ENCODE measurements around the gene LNP1. TPM values are rescaled to one million over a fixed set of nuclear protein-coding genes. Genes with fewer than 3 reads are reported as not detected.

LNP1 gene
- total and polyA plus RNA-seq, 9 of the 15 experiments (the other 6 are each of a cell fraction or from before 2014, with no cell fraction given), result 1.9 to 5.2 (median 4.5) TPM

DNA sequence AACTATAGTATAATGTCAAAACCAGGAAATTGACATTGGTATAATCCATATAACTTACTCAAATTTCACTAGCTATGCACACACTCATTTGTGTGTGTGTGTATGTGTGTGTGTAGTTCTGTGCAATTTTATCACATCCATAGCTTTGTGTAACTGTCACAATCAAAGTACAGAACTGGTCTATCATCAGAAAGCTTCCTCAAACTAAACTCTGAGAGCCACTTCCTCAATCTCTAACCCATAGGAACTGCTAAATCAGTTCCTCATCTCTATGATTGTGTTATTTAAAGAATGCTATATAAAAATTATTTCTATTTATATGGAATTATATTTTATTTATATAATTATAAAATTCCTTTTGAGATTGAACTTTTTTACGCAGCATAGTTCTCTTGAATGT is 18.1 kb downstream of the LNP1 start:
- Histone ChIP-seq H3K9ac (ENCODE audit: insufficient read depth in 1 of 2, low read depth in 2 of 2, low read length in 2 of 2) (no peak overlapping the region), H3K36me3 (ENCODE audit: control insufficient read depth, insufficient read depth, low read length) (no peaks in the 10 kb centered on the region), H3K9me3 (replicated peaks; ENCODE audit: control insufficient read depth, insufficient read depth, low read depth, low read length) (no peaks in the 10 kb centered on the region), H3K27me3 (ENCODE audit: control insufficient read depth in 2 of 2, insufficient read depth in 2 of 2, low read length in 2 of 2) (no peaks in the 10 kb centered on the region), H3K9me1 (ENCODE audit: control insufficient read depth, insufficient read depth, low read length) (no peaks in the 10 kb centered on the region), H3K4me2 (ENCODE audit: insufficient read depth, low read length) (no peak overlapping the region), H3K27ac (ENCODE audit: extremely low read depth, low read depth, low read length) (no peak overlapping the region), H3K79me2 (ENCODE audit: control insufficient read depth, insufficient read depth, low read length) (no peaks in the 10 kb centered on the region), H2AFZ (ENCODE audit: low read depth, low read length) (no peak overlapping the region), H3K4me3 (no peak overlapping the region), H4K20me1 (replicated peaks; ENCODE audit: control insufficient read depth, insufficient read depth, low read length) (no peaks in the 10 kb centered on the region), H3K4me1 (replicated peaks in 1 of 2; ENCODE audit: control insufficient read depth in 2 of 2, insufficient read depth in 2 of 2, low read length in 2 of 2) (peaks cover 0 to 3% of the 10 kb centered on the region in 2 experiments; a peak in 3 of 5 replicates)
- in situ Hi-C loops (cut with MboI), result no loop called here
- ChIA-PET POLR2A (interaction anchor here (1.1 kb wide), 1 partner anchor 14 kb away, joined by 5 read pairs; no protein-coding TSS in a partner anchor), CTCF (ENCODE audit: low intra/inter-chr PET ratio) (no interaction called here)
- 100% methylated on average over 1 of the region's 1 CpG for WGBS (ENCODE audit: insufficient coverage, low coverage, missing lambda C conversion rate)
- no peak for FAIRE-seq
- no peak for DNase-seq (ENCODE audit: extremely low read depth in 1 of 4, low spot score in 3 of 4)
- intact Hi-C loops (cut with micrococcal nuclease), result no loop called here
- TF ChIP-seq CCAR2 (IDR thresholded peaks at IDR 0.05; ENCODE audit: low read depth, low read length), result no peak
- no peak for TF ChIP-seq ETV1 (tag; conservative IDR thresholded peaks at IDR 0.05; ENCODE audit: low read depth)
- TF ChIP-seq SPI1 (IDR thresholded peaks at IDR 0.05; ENCODE audit: borderline replicate concordance, low read depth, low read length), result peak; percentile 62; the same call in 1 of the 2 replicates
- no peak for TF ChIP-seq SIN3B (IDR thresholded peaks at IDR 0.05; ENCODE audit: low read depth)
- TF ChIP-seq ARID2 (IDR thresholded peaks at IDR 0.05), result no peak
- ATAC-seq, result no peak
- no TSS peak for BruUV-seq (replicated peaks)

DNA sequence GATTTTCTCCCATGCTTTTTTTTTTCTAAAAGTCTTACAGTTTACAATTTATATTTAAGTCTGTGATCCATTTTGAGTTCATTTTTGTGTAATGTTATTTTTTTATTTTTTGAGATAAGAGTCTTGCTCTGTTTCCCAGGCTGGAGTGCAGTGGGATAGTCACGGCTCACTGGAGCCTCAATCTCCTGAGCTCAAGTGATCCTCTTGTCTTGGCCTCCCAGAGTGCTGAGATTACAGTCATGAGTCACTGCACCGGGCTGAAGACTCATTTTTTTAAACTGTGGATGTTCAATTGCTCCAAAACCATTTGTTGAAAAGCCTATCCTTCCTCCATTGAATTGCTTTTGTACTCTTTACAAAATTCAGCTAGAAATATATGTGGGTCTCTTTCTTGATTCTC is 19.5 kb downstream of the LNP1 start:
- no peak overlapping the region for H3K27ac ChIP-seq (ENCODE audit: extremely low read depth, low read depth, low read length)
- POLR2A ChIA-PET, result no interaction called here
- H4K20me1 ChIP-seq (replicated peaks; ENCODE audit: control insufficient read depth, insufficient read depth, low read length), result no peaks in the 10 kb centered on the region
- DNase-seq (ENCODE audit: extremely low read depth in 1 of 4, low spot score in 3 of 4) (no peak), ATAC-seq (no peak), FAIRE-seq (no peak)
- H3K9me3 ChIP-seq (replicated peaks; ENCODE audit: control insufficient read depth, insufficient read depth, low read depth, low read length), result no peaks in the 10 kb centered on the region
- WGBS (ENCODE audit: insufficient coverage, low coverage, missing lambda C conversion rate), result 18% methylated on average over 2 of the region's 2 CpGs
- H3K36me3 ChIP-seq (ENCODE audit: control insufficient read depth, insufficient read depth, low read length), result no peaks in the 10 kb centered on the region
- in situ Hi-C loops (cut with MboI), result no loop called here
- BruUV-seq (replicated peaks), result no TSS peak
- CTCF ChIA-PET (ENCODE audit: low intra/inter-chr PET ratio), result no interaction called here
- H3K9me1 ChIP-seq (ENCODE audit: control insufficient read depth, insufficient read depth, low read length), result no peaks in the 10 kb centered on the region
- no peaks in the 10 kb centered on the region for H3K27me3 ChIP-seq (ENCODE audit: control insufficient read depth in 2 of 2, insufficient read depth in 2 of 2, low read length in 2 of 2)
- H2AFZ ChIP-seq (ENCODE audit: low read depth, low read length), result no peak overlapping the region
- H3K9ac ChIP-seq (ENCODE audit: insufficient read depth in 1 of 2, low read depth in 2 of 2, low read length in 2 of 2), result no peak overlapping the region
- H3K4me3 ChIP-seq, result no peak overlapping the region
- peaks cover 0 to 18% of the 10 kb centered on the region in 2 experiments; a peak in 3 of 5 replicates for H3K4me1 ChIP-seq (replicated peaks in 1 of 2; ENCODE audit: control insufficient read depth in 2 of 2, insufficient read depth in 2 of 2, low read length in 2 of 2)
- intact Hi-C loops (cut with micrococcal nuclease), result no loop called here
- no peaks in the 10 kb centered on the region for H3K79me2 ChIP-seq (ENCODE audit: control insufficient read depth, insufficient read depth, low read length)
- no peak overlapping the region for H3K4me2 ChIP-seq (ENCODE audit: insufficient read depth, low read length)
- TF ChIP-seq JUND (IDR thresholded peaks at IDR 0.05; ENCODE audit: borderline replicate concordance, low read depth, low read length), result 0 out of 2 replicates have a peak, but pooled peaks have one; percentile 8
- TF ChIP-seq JUND (tag; IDR thresholded peaks at IDR 0.05; ENCODE audit: borderline replicate concordance, low read depth, low read length), result no peak
- no peak for TF ChIP-seq ZNF324 (CRISPR knock-in tag; IDR thresholded peaks at IDR 0.05)
- no peak for TF ChIP-seq SRSF9 (IDR thresholded peaks at IDR 0.05; ENCODE audit: borderline replicate concordance, low read depth, low read length)
- TF ChIP-seq KAT2B (IDR thresholded peaks at IDR 0.05; ENCODE audit: low read depth, low read length), result no peak
- peak; percentile 51 to 57; a peak in 2 of 4 replicates for TF ChIP-seq KDM1A (IDR thresholded peaks at IDR 0.05)
- peak; percentile 51; the same call in 1 of the 2 replicates for TF ChIP-seq CBFA2T3 (IDR thresholded peaks at IDR 0.05)
- TF ChIP-seq STAT5B (CRISPR knock-in tag; IDR thresholded peaks at IDR 0.05), result no peak
- TF ChIP-seq ZKSCAN3 (CRISPR knock-in tag; IDR thresholded peaks at IDR 0.05), result no peak
- TF ChIP-seq ZZZ3 (IDR thresholded peaks at IDR 0.05), result no peak
- peak; percentile 25; the same call in 1 of the 2 replicates for TF ChIP-seq CBFA2T2 (conservative IDR thresholded peaks at IDR 0.05)
- TF ChIP-seq, protein P1, sequence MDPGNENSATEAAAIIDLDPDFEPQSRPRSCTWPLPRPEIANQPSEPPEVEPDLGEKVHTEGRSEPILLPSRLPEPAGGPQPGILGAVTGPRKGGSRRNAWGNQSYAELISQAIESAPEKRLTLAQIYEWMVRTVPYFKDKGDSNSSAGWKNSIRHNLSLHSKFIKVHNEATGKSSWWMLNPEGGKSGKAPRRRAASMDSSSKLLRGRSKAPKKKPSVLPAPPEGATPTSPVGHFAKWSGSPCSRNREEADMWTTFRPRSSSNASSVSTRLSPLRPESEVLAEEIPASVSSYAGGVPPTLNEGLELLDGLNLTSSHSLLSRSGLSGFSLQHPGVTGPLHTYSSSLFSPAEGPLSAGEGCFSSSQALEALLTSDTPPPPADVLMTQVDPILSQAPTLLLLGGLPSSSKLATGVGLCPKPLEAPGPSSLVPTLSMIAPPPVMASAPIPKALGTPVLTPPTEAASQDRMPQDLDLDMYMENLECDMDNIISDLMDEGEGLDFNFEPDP (CRISPR knock-in tag; IDR thresholded peaks at IDR 0.05), result no peak
- no peak for TF ChIP-seq RFX1 (IDR thresholded peaks at IDR 0.05)
- no peak for TF ChIP-seq ZNF780A (CRISPR knock-in tag; IDR thresholded peaks at IDR 0.05)

All from K562 (cell line).